ENCODE data around the gene ZFPM1.

The ZFPM1 gene

GRCh38 chr16:88568710-88569613 lies 115.9 kb downstream of the ZFPM1 start:
- DNase-seq (ENCODE audit: low spot score) = no peak

GRCh38 chr16:88569614-88569984 lies 116.5 kb downstream of the ZFPM1 start:
- DNase-seq (ENCODE audit: low spot score) = no peak

GRCh38 chr16:88569985-88570690 lies 117.1 kb downstream of the ZFPM1 start, which contains the start of gene ZC3H18:
Gene ZC3H18 (plus strand): TSS chr16:88570403. CDS start chr16:88577124, 6,721 bp downstream.
- DNase-seq (ENCODE audit: low spot score) = peak; percentile 97

DNA sequence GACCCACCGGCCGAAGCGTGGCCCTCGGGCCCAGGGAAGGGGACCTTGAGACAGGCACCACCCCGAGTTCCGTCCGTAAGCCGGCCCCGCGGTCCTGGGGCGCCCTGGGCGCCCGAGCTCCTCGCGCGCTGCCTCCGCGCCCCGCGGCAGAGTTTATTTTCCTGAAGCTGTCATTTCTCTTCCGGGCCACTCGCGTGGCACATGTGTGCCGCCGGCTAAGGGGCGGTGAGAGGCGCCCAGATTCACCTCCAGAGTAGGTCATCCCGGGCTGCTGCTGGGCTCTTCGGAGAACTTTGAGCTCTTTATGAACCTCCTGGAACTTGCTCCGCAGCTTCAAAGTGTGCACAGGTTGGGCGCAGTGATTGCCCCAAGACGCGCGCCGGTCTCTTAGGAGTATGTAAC lies 117.6 kb downstream of the ZFPM1 start:
- DNase-seq (ENCODE audit: low spot score) = peak; percentile 62

DNA sequence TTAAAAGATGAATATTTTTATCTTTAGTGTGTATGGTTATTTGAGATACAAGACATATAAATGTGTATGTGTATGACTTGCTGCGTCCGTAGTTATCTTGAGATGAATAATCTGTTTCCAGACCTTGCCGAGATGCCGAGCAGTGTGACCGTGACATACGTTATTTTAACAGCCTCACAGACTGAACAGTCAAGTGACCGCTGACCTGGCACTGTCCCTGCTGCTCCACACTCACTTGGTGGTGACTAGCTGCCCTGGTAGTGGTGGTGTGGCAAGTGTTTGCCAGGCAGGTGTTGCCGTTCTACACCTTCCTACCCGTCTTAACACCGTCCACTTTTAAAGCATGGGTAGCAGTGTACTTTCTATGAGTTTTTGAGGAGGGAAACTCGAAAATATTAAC lies 122.2 kb downstream of the ZFPM1 start:
- no peak for DNase-seq (ENCODE audit: low spot score)

DNA sequence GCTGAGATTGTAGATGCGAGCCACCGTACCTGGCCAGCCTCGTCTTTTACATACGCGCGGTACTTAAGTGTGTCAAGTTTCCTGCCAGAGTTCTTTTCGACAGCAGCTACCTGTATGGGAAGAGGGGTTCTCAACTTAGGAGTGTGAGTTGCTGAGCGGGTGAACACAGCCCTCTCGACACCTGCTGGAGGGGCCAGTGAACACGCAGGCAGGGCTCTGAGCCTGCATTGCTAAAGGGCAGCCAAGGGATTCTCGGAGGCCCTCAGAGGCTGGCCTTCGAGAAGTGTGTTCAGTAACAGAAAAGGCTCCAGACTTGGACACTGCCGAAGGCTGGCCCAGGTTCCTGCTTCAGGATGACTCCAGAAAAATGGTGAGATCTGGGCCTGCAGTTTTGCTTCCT lies 123.2 kb downstream of the ZFPM1 start:
- no peak for DNase-seq (ENCODE audit: low spot score)

DNA sequence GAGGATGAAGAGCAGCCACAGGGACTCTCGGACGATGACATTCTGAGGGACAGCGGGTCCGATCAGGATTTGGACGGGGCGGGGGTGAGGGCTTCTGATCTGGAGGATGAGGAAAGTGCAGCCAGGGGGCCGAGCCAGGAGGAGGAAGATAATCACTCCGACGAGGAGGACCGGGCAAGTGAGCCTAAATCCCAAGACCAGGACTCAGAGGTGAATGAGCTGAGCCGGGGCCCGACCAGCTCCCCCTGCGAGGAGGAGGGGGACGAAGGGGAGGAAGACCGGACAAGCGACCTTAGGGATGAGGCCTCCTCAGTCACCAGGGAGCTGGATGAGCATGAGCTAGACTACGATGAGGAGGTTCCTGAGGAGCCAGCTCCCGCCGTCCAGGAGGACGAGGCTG lies 124.1 kb downstream of the ZFPM1 start:
- no peak for DNase-seq (ENCODE audit: low spot score)

DNA sequence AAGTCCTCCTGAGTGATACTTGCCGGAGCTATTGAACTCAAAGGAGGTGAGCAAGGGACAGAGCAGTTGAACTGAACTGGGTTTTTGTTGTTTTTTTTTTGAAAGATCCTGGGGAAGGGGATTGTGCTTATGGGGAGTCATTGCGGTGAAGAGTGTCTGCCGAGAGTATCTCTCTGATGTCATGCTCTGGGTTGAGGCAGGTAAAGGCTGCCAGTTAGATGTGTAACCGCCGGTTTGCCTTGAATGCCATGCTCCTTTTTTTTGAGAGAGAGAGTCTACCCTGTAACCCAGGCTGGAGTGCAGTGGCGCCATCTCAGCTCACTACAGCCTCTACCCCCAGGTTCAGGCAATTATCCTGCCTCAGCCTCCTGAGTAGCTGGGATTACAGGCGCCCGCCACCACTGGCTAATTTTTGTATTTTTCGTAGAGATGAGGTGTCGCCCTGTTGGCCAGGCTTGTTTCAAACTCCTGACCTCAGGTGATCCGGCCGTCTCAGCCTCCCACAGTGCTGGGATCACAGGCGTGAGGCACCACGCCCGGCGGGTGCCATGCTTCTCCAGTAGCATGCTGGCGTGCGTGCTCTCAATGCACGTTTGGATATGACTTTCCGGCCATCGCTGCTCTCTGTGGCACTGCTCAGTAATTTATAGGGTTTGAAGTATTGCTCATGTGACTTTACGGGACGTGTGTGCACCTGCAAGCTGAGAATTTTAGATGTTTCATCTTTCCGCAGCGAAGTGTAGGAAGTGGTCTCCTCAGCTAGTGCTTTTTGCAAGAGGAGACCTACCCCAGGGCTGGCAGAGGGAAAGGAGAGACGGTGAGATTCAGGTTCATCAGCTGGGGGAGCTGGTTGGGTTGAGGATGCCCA lies 125.6 kb downstream of the ZFPM1 start:
- no peak for DNase-seq (ENCODE audit: low spot score)

DNA sequence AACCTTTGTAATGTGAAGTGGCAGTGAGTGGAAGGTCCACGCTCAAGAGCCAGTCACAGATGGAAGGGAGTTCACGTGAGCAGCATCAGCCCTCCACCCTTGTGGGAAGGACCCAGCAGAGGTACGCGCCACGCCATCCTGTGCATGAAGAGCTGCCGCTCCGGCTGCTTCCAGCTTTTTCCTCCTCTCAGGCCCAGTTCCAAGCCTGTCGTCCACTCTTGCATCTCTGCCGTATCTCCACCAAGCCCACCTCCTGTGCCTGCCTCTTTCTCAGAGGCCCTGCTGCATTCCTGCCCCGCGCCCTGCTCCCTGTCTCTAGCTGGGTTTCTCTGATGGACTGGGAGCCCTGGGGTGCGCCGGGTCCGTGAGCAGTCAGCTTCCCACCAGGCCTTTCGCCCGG lies 127.3 kb downstream of the ZFPM1 start:
- no peak for DNase-seq (ENCODE audit: low spot score)

DNA sequence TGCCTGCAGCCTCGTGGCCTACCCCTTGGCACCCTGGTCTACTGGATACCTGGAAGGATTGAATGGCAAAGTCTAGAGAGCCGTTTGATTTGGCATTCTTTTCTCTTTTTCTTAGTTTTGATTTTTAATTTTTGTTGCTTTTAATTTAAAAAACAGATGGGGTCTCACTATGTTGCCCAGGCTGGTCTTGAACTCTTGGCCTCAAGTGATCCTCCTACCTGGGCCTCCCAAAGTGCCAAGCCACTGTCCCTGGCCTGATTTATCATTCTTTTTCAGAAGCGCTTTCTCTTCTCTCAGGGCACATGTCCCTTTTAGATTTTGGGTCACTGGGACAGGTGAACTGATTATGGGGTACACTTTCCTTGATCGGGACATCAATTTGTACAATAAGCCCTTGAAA lies 128.0 kb downstream of the ZFPM1 start:
- no peak for DNase-seq (ENCODE audit: low spot score)

DNA sequence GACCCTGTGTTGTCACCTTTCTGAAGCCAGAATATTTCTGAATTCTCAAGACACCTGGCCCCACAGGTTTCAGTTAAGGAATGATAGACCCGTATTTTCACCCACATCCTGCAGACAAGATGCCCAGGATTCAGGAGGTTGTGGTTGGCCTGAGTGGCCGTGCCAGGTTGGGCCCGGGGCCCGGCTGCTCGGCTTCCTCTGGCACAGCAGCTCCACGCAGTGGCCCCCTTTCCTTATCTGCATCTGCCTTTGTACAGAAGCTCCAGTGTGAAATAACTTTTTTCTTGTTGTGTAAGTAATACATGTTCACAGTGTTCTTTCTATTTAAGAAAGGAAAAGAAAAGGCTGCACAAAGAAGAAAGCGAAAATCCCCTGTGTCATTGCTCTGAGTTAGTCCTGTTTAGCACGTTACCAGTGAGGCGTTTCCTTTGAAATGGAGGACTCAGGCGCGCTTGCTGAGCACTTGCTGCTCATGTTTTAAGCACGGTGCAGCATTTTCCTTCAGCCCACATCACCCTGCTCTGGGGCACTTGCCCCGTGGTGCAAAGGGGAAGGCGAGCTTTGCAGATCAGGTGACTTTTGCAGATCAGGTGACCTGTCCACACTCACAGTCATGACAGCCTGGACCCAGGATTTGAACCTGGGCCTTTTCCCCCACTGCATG lies 130.0 kb downstream of the ZFPM1 start:
- no peak for DNase-seq (ENCODE audit: low spot score)

GRCh38 chr16:88584676-88585075 lies 131.6 kb downstream of the ZFPM1 start:
- DNase-seq (ENCODE audit: low spot score) = no peak

GRCh38 chr16:88585269-88585668 lies 132.2 kb downstream of the ZFPM1 start:
- no peak for DNase-seq (ENCODE audit: low spot score)

DNA sequence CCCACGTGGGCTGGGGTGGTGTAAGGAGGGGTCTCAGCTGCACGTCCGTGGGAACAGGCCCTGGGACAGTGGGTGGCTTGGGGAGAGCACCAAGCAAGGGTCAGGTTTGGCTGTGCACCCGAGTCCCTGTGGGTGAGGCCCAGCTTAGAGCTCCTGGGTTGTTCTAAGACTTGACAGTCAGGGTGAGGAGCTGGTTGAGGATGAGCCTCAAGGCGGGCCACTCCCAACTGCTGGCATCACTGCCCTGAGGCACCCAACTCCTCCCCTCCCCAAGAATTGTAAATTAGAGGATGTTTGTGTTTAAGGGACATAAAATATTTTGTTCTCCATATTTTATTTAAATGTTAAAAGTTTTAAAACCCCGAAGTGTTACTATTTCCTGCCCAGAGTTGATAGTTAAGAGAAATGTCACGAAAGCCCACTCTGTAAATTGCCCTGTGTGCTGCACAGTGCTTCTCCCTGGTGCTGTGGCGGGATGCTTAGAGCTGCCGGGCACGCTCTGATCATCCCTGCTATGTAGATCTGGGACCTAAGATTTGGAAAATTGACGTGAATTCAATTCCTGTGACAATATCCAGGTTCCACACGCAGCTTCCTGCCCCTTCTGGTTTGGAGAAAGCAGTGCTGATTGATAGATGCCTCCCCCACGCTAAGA lies 133.0 kb downstream of the ZFPM1 start:
- no peak for DNase-seq (ENCODE audit: low spot score)
